Stimulated activated effector memory CD8-positive, alpha-beta T cell treated with anti-CD3 and anti-CD28 coated beads, Interleukin-12 subunit alpha, Interleukin-12 subunit beta, amount 100 ng/mL, for 72 hours (primary cell): ENCODE results near the gene CPNE6.
A peak's percentile ranks its signal among the peaks of the same experiment; 100 is the strongest.

Experiments
- ATAC-seq: fragments of 150-1000 bp; cut with Tn5 transposase; 2 replicates; pipeline ENCODE4 v1.10.0; 2021
- DNase-seq, 2 donors: peaks; one replicate each; pipeline ENCODE4 v3.0.0; 2021 to 2022; ENCODE audit warnings: low spot score in 2 of 2
- H3K27ac Mint-ChIP-seq: one replicate; pipeline ENCODE4 v1.8.0; 2022; ENCODE audit warnings: mild to moderate bottlenecking, mixed read lengths
- H3K36me3 Mint-ChIP-seq: one replicate; pipeline ENCODE4 v1.8.0; 2022; ENCODE audit warnings: mild to moderate bottlenecking, mixed read lengths
- H3K4me1 Mint-ChIP-seq: one replicate; pipeline ENCODE4 v1.8.0; 2022; ENCODE audit warnings: mixed read lengths
- H3K4me3 Mint-ChIP-seq: one replicate; pipeline ENCODE4 v1.8.0; 2022; ENCODE audit warnings: mild to moderate bottlenecking, mixed read lengths
- H3K9me3 Mint-ChIP-seq: one replicate; pipeline ENCODE4 v1.8.0; 2022; ENCODE audit warnings: mixed read lengths

The CPNE6 gene

DNA sequence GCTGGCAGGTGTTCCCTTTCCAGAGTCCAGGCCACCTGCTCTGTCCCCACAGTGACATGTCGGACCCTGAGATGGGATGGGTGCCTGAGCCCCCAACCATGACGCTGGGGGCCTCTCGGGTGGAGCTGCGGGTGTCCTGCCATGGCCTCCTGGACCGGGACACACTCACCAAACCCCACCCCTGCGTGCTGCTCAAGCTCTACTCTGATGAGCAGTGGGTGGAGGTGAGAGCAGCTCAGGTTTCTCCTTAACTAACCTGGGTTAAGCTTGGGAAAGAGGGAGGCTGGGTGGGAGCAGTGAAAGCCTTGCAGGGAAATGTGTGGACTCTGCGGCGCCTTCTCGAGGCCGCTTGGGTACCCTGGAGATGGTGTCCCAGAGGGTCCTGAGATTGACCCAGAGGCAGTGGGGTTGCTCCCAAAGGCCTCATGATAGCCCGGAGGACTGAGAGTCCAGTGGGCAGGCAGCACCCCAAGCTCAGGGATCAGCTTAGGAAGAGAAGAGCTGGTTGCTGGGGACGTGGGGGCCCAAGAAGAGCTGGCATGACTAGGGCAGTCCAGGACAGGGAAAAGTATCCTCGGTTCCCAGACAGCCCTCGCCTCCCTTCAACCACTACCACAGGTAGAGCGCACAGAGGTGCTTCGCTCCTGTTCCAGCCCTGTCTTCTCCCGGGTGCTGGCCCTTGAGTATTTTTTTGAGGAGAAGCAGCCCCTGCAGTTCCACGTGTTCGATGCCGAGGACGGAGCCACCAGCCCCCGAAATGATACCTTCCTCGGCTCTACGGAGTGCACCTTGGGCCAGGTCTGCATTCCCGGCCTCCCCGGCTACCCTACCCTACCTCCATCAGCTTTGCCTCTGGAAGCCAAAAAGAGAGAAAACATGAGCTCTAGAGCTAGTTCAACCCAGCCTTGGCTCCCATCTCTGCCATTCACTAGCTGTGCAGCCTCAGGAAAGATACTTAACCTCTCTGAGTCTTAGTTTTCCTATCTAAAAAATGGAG, 1.8 kb downstream of the CPNE6 start:
- Mint-ChIP-seq H3K4me3 (no peak overlapping the region), H3K36me3 (no peaks in the 10 kb centered on the region), H3K4me1 (peaks cover 36% of the 10 kb centered on the region), H3K9me3 (no peaks in the 10 kb centered on the region), H3K27ac (no peak overlapping the region)
- DNase-seq (no peak), ATAC-seq (no peak)

DNA sequence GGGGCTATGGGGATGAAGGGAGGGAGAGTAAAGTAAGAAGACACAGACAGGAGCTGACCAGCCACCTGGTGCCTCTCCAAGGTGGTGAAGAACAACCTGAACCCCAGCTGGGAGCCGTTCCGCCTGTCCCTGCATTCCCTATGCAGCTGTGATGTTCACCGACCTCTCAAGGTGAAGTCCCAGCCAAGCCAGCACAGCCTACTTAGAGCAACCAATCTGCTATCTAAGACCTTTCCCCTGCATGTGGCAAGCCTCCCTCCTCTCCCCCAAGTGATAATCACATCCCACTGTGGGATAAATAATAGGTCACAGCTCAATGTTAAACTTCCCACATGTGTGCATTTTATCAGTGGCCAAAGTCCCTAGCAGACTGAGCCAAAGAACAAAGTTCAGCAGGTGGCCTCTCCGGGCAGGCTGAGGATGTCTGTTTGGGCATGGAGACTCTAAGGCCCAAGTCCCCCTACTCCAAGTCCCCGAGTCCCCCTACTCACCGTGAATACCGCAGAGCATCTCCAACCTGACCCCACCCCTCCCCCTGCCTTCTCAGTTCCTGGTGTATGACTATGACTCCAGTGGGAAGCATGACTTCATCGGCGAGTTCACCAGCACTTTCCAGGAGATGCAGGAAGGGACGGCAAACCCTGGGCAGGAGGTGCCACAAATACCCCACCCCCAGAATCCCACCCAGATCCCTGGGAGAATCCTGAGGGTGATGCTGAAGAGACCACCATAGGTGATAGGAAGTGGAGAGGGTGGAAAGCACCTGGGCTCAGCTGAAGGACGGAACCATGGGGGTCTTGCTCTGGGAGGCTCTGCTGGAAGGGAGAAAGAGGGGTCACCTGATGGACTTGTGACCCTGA, 3.5 kb downstream of the CPNE6 start:
- no peak for DNase-seq
- peaks cover 38% of the 10 kb centered on the region for H3K4me1 Mint-ChIP-seq
- no peak for ATAC-seq
- H3K36me3 Mint-ChIP-seq: peaks cover 5% of the 10 kb centered on the region
- peak overlapping the region; percentile 78 for H3K27ac Mint-ChIP-seq
- H3K9me3 Mint-ChIP-seq: no peaks in the 10 kb centered on the region
- H3K4me3 Mint-ChIP-seq: no peak overlapping the region

DNA sequence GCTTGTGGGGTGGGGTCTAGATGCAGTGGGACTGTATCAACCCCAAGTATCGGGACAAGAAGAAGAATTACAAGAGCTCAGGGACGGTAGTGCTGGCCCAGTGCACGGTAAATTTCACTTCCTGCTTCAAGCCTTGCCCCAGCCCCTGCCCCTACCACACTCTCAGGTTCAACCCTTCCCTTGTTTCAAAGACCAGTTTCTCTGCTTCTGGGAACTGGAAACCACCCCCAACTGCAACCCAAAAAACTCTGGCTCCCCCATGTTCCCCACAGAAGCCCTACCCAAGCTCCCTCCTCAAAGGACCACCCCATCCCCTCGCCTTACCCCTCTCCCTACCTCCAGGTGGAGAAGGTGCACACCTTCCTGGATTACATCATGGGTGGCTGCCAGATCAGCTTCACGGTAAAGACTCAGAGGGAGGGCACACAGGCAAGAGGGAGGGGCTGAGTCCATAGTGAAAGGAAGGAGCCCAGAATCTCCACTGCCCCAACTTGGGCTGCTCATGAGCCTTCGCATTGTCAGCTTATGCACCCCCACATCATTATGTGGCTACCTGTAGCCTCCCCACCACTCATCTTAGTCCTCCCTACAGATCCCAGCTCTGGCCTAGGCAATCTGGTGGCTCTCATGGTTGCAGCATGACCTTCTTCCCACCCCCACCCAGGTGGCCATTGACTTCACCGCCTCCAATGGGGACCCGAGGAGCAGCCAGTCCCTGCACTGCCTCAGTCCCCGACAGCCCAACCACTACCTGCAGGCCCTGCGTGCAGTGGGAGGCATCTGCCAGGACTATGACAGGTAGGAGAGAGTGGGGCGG, 4.3 kb downstream of the CPNE6 start:
- ATAC-seq: no peak
- Mint-ChIP-seq H3K36me3 (peaks cover 5% of the 10 kb centered on the region), H3K4me3 (no peak overlapping the region), H3K27ac (peak overlapping the region; percentile 78), H3K4me1 (peaks cover 38% of the 10 kb centered on the region), H3K9me3 (no peaks in the 10 kb centered on the region)
- DNase-seq: no peak

DNA sequence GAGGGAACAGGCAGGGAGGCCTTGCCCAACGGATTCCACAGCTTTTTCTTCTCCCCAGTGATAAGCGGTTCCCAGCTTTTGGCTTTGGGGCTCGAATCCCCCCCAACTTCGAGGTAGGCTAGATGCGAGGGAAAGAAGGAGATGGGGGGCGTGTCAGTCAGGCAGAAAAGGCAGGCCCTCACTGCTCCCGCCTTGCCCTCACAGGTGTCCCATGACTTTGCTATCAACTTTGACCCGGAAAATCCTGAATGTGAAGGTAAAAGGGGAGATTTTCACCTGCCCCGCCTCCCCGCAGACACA, 4.9 kb downstream of the CPNE6 start:
- H3K9me3 Mint-ChIP-seq: no peaks in the 10 kb centered on the region
- H3K4me1 Mint-ChIP-seq: peaks cover 36% of the 10 kb centered on the region
- peaks cover 5% of the 10 kb centered on the region for H3K36me3 Mint-ChIP-seq
- H3K4me3 Mint-ChIP-seq: no peak overlapping the region
- H3K27ac Mint-ChIP-seq: peak overlapping the region; percentile 78
- ATAC-seq (no peak), DNase-seq (no peak)

DNA sequence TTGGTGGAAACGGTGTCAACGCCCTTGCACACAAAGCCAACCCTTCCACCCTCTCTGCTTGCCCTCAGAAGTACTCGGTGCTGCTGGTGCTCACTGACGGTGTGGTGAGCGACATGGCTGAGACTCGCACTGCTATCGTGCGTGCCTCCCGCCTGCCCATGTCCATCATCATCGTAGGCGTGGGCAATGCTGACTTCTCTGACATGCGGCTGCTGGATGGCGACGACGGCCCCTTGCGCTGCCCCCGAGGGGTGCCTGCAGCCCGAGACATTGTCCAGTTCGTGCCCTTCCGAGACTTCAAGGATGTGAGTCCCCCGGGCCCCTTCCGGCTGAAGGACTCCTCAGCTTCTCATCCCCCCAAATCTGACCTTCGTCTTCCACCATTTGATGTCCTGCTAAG, 5.7 kb downstream of the CPNE6 start:
- no peak for ATAC-seq
- peaks cover 8% of the 10 kb centered on the region for H3K36me3 Mint-ChIP-seq
- H3K4me3 Mint-ChIP-seq: no peak overlapping the region
- peaks cover 40% of the 10 kb centered on the region for H3K4me1 Mint-ChIP-seq
- no peak for DNase-seq
- no peaks in the 10 kb centered on the region for H3K9me3 Mint-ChIP-seq
- H3K27ac Mint-ChIP-seq: peak overlapping the region; percentile 78

DNA sequence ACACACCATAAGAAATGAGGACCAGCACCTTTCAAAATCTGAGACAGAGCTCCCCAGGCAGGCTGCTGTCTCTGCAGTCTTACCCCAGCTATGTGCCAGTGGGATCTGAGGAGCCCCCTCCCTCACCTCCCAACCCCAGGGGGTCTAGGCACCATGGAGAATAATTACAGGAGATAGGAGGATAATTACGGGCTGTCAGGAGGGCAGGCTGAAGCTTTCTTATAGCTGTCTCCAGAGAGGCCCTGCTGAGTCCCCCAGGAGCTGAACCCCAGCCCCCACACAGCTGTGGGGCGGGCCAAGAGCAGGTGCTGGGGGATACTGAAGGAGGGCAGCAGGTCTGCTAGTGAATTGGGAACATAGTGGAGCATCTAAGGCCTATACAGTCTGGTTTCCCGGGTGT, 6.8 kb downstream of the CPNE6 start:
- H3K4me3 Mint-ChIP-seq: no peak overlapping the region
- no peaks in the 10 kb centered on the region for H3K9me3 Mint-ChIP-seq
- peaks cover 11% of the 10 kb centered on the region for H3K36me3 Mint-ChIP-seq
- no peak for ATAC-seq
- DNase-seq: no peak
- peak overlapping the region; percentile 78 for H3K27ac Mint-ChIP-seq
- H3K4me1 Mint-ChIP-seq: peaks cover 44% of the 10 kb centered on the region

DNA sequence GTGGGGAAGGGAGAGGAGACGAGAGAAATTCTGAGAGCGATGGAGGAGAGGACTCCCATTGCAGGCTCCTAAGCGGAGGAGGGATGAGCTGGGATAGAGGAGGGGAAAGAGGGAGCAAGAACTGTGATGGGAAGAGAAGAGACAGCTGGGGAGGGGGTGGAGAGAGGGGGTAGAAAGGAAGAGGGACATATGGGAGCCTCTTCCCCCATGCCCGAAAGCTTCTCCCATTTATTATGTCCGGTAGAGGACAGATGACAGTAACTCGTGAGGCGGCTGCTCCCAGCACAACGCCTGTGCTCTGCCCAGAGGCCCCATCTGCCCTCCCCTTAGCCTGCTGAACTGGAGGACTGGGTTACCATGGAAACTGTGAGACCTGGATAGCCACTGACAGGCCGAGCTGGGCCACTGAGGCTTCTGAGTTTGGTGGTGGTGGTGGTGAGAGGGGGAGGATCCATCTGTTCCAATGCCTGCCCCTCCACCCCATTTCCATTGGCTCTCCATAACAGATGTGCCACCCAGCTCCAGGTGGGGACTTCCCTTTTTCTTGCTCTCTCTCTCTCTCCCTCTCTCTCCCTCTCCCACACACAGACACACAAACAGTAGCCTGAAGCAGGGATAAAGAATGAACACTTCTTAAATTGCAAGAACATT, 8.3 kb downstream of the CPNE6 start:
- Mint-ChIP-seq H3K9me3 (no peaks in the 10 kb centered on the region), H3K36me3 (peaks cover 11% of the 10 kb centered on the region), H3K27ac (no peak overlapping the region), H3K4me1 (peaks cover 44% of the 10 kb centered on the region), H3K4me3 (no peak overlapping the region)
- no peak for DNase-seq
- ATAC-seq: no peak

DNA sequence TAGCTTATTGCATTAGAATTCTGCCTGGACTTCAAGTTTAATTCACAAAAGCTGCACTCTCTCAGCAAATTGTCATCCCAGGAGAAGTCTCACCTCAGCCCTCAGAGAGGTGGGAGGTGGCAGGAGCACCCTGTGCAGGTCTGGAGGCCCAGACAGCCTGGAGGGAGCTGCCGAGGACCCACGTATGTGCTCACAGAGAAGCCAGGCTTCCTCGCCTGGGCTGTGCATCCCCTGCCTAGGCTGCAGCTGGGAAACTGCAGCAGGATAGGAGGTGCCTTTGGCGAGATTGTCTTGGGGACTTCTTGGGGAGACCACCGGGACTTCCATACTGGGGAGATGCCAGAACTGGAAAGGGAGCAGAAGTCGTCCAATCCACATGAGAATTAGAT, 8.8 kb downstream of the CPNE6 start:
- no peak for DNase-seq
- H3K36me3 Mint-ChIP-seq: peaks cover 11% of the 10 kb centered on the region
- no peak overlapping the region for H3K27ac Mint-ChIP-seq
- H3K9me3 Mint-ChIP-seq: no peaks in the 10 kb centered on the region
- ATAC-seq: no peak
- peaks cover 39% of the 10 kb centered on the region for H3K4me1 Mint-ChIP-seq
- peak overlapping the region; percentile 78 for H3K4me3 Mint-ChIP-seq

DNA sequence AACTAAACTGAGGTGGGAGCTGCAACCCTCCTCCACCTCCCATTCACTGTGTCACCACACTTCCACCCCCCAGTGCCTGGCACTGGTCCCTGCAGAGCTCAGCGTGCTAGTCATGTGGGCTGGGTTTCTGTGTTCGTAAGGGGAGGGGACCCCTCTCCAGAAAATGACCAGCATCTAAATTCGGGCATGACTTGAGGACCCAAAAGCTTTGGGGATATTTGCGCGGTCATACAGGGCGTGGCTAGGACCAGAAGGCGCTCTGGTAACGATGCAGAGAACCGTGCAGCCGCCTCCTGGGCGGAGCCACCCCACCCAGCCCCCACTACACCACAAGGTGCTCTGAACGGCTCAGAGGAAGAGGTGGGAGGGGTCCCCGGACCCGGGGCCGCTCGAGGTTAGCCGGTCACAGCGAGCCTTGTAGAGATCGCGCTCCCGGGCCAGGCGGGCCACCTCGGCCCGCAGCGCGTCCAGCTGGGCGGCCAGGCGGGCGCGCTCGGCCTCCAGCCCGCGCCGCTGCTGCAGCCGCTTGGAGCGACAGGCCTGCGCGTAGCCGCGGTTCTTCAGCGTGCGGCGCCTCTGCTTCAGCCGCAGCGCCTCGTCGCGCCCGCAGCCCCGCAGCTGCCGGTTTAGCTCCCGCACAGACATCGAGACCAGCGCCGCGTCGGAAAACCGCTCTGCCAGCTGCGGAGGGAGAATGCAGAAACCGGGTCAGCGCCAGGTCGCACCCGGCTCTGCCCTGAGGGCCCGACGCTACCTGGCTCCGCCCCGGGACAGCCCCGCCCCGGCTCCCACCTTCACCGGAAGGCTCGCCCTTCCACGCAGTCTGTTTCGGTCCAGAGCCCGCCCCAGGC, 9.8 kb downstream of the CPNE6 start:
- Mint-ChIP-seq H3K9me3 (no peaks in the 10 kb centered on the region), H3K4me1 (peaks cover 29% of the 10 kb centered on the region), H3K27ac (no peak overlapping the region), H3K36me3 (peaks cover 11% of the 10 kb centered on the region), H3K4me3 (peak overlapping the region; percentile 78)
- ATAC-seq (peak; percentile 94), DNase-seq (peak; percentile 53 to 88)

DNA sequence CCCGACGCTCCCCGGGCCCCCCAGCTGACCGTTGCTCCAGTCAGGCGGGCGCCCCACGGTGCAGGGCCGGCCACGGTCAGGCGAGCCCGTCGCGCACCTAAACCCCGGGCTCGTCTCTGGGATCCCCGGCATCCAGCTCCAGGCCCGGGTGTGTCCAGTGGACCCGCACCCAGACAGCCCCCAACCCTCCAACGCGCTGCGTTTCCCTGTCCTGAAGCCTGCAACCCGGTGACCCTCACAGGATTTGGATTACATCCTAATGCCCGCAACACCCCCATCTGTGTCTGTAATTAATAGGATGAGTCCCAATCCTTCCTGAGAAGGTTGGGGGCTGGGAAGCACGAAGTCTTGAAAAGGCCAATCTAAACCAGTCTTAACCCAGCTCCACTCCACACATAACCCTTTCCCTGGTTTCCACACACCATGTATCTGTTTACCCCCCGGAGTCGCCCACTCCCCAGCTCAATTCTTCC, 10.4 kb downstream of the CPNE6 start:
- Mint-ChIP-seq H3K36me3 (peaks cover 11% of the 10 kb centered on the region), H3K9me3 (no peaks in the 10 kb centered on the region), H3K27ac (peak overlapping the region; percentile 59), H3K4me1 (peaks cover 23% of the 10 kb centered on the region), H3K4me3 (peak overlapping the region; percentile 78)
- DNase-seq (no peak), ATAC-seq (no peak)

DNA sequence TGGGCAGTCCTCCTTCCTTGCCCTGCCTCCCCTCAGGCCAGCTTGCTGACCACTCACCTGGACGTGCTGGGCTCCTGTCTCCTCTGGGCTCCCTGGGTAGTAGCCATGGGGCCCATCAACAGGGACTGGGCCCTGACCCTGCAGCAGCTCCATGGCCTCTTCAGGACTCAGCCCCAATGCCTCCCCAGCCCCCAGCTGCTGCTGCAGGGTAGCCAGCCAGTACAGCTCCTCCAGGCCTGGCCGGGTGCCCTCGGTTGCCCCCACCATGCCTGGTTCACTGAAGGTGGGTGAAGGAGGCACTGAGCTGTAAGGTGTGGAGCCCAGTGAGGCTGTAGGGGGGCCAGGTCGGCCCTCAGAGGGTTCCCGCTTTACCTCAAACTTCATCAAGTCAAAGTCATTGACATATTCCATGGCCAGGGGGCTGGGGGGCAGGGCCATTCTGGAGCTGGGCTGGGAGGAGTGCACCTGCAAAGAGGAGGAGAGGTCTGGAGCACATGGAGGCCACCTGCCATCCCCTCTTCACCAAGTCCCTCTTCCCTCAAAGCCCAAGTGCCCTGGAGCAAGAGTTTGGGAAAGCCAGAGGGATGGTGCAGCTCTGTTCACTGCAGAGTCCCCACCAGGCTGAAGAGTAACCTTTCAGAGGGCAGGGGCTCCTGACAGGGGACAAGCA, 11.2 kb downstream of the CPNE6 start:
- ATAC-seq (no peak), DNase-seq (no peak)
- H3K4me3 Mint-ChIP-seq: peak overlapping the region; percentile 78
- no peaks in the 10 kb centered on the region for H3K9me3 Mint-ChIP-seq
- H3K36me3 Mint-ChIP-seq: peaks cover 11% of the 10 kb centered on the region
- peak overlapping the region; percentile 59 for H3K27ac Mint-ChIP-seq
- H3K4me1 Mint-ChIP-seq: peaks cover 23% of the 10 kb centered on the region

DNA sequence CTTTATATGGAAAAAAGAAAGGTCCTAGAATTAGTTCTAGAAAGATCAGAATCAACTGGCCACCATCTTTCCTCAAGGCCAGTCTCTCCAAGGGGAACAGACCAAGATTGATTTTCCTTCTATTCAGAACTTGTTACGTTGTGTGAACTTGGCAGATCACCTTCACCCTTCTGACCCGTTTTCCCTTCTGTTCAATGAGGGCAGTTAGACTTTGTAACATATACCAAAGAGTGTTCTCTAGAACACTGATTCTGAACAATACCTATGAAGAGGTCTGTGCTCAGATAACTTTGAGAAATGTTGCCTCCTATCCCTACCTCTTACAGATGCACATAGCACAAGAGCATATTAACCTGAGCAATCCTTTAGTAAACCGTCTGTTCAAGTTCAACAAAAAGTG, 12.1 kb downstream of the CPNE6 start:
- ATAC-seq: no peak
- Mint-ChIP-seq H3K9me3 (no peaks in the 10 kb centered on the region), H3K36me3 (peaks cover 11% of the 10 kb centered on the region), H3K4me3 (no peak overlapping the region), H3K27ac (no peak overlapping the region), H3K4me1 (peaks cover 23% of the 10 kb centered on the region)
- no peak for DNase-seq

DNA sequence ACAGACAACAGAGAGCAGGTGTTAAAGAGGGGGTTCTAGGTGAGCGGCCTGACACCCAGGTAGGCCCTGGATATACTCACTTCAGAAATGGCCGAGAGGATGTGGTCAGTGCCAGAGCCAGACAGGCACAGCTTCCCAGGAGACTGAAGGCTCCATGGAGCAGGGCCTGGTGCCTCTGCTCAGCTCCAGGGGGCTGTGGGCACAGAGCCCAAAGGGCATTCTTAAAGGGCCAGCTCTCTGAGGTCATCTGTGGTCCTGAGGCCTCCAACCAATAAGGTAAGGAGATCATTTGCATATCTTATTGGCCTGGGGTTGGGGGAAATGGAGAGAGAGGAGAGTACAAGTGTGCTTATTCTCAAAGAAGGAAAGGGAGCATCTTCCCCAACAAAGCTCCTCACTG, 13.1 kb downstream of the CPNE6 start:
- DNase-seq: no peak
- peaks cover 23% of the 10 kb centered on the region for H3K4me1 Mint-ChIP-seq

More for the DNA sequence above, 13.1 kb downstream of the CPNE6 start:
- Mint-ChIP-seq H3K36me3 (peaks cover 8% of the 10 kb centered on the region), H3K27ac (no peak overlapping the region), H3K4me3 (no peak overlapping the region), H3K9me3 (no peaks in the 10 kb centered on the region)
- ATAC-seq: no peak
